ENCODE results near the gene NKAIN2. TPM values are rescaled to one million over a fixed set of nuclear protein-coding genes. Genes with fewer than 3 reads are reported as not detected.
A peak's percentile ranks its signal among the peaks of the same experiment; 100 is the strongest.

Gene NKAIN2
- total RNA-seq, 1 experiment from 2014 or later: 2.2 TPM

DNA sequence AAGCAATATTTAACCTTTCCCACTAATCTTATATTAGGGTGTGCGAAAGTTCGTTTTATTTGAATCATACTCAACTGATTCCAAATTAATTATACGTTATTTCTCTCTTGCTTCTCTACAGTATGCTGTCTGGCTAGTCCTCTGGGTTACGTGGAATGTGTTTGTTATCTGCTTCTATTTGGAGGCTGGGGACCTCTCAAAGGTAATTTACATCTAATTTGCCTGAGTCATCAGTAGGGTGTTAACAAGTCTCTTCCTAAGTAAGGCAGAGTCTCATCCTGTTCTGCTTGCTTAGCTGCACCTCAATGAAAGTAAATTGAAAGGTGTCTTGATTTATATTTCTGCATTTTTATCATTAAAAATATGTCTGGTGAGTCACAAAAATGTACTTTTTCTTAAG lies 551.5 kb downstream of the NKAIN2 start:
- peak; percentile 35 for DNase-seq (ENCODE audit: low spot score)
- ChIA-PET CTCF (no interaction called here), POLR2A (ENCODE audit: low non-redundant PET) (no interaction called here)
- Histone ChIP-seq H3K9me3 (ENCODE audit: low read depth, low read length, poor library complexity, severe bottlenecking) (no peaks in the 10 kb centered on the region), H3K36me3 (ENCODE audit: insufficient read depth, low read length, poor library complexity, severe bottlenecking) (no peaks in the 10 kb centered on the region), H3K4me3 (ENCODE audit: low read depth, low read length, poor library complexity, severe bottlenecking) (no peak overlapping the region), H3K4me1 (ENCODE audit: insufficient read depth, low read length, poor library complexity, severe bottlenecking) (no peaks in the 10 kb centered on the region), H3K27me3 (replicated peaks; ENCODE audit: insufficient read depth, low read depth, low read length, poor library complexity) (no peaks in the 10 kb centered on the region), H3K27ac (ENCODE audit: low read depth, low read length, poor library complexity, severe bottlenecking) (no peak overlapping the region)
- intact Hi-C loops (cut with micrococcal nuclease; ENCODE audit: unreplicated experiment): no loop called here
- TF ChIP-seq, protein P1, sequence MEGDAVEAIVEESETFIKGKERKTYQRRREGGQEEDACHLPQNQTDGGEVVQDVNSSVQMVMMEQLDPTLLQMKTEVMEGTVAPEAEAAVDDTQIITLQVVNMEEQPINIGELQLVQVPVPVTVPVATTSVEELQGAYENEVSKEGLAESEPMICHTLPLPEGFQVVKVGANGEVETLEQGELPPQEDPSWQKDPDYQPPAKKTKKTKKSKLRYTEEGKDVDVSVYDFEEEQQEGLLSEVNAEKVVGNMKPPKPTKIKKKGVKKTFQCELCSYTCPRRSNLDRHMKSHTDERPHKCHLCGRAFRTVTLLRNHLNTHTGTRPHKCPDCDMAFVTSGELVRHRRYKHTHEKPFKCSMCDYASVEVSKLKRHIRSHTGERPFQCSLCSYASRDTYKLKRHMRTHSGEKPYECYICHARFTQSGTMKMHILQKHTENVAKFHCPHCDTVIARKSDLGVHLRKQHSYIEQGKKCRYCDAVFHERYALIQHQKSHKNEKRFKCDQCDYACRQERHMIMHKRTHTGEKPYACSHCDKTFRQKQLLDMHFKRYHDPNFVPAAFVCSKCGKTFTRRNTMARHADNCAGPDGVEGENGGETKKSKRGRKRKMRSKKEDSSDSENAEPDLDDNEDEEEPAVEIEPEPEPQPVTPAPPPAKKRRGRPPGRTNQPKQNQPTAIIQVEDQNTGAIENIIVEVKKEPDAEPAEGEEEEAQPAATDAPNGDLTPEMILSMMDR (conservative IDR thresholded peaks at IDR 0.05; ENCODE audit: low read depth, low read length): no peak
- TF ChIP-seq EZH2 (IDR thresholded peaks at IDR 0.05; ENCODE audit: borderline replicate concordance, low read depth, low read length, poor library complexity, severe bottlenecking): no peak
- BruUV-seq (replicated peaks): no TSS peak

DNA sequence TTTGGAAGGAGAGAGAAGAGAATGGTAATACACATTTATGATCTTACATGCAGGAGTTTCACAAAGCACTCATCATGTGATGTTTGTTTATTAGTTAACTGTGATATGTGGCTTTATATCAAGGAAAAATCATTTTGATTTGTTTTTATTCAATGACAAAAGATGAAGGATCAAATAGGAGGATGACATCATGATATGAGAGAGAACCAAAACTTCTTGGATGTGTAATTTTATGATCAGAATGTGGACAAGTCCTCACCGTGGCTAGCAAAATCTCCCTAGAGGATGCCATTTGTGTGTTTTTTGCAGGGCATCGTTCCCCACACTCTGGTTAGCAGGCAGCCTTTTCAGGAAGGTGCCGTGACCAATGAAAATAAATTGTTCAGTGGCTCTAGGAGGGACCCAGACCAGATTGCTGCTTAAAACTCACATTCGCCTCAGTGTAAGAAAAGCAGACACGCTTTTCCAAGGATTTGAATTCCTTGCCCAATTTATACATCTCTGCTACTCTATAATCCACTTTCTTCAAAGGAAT lies 552.7 kb downstream of the NKAIN2 start:
- no peaks in the 10 kb centered on the region for H3K9me3 ChIP-seq (ENCODE audit: low read depth, low read length, poor library complexity, severe bottlenecking)
- no peak overlapping the region for H3K27ac ChIP-seq (ENCODE audit: low read depth, low read length, poor library complexity, severe bottlenecking)
- TF ChIP-seq, protein P1 (conservative IDR thresholded peaks at IDR 0.05; ENCODE audit: low read depth, low read length): no peak
- no peak for TF ChIP-seq EZH2 (IDR thresholded peaks at IDR 0.05; ENCODE audit: borderline replicate concordance, low read depth, low read length, poor library complexity, severe bottlenecking)
- no peak overlapping the region for H3K4me3 ChIP-seq (ENCODE audit: low read depth, low read length, poor library complexity, severe bottlenecking)
- CTCF ChIA-PET: no interaction called here
- intact Hi-C loops (cut with micrococcal nuclease; ENCODE audit: unreplicated experiment): no loop called here
- no TSS peak for BruUV-seq (replicated peaks)
- POLR2A ChIA-PET (ENCODE audit: low non-redundant PET): no interaction called here
- no peak for DNase-seq (ENCODE audit: low spot score)
- no peaks in the 10 kb centered on the region for H3K27me3 ChIP-seq (replicated peaks; ENCODE audit: insufficient read depth, low read depth, low read length, poor library complexity)
- H3K36me3 ChIP-seq (ENCODE audit: insufficient read depth, low read length, poor library complexity, severe bottlenecking): no peaks in the 10 kb centered on the region
- no peaks in the 10 kb centered on the region for H3K4me1 ChIP-seq (ENCODE audit: insufficient read depth, low read length, poor library complexity, severe bottlenecking)

- Histone ChIP-seq H3K4me1 (ENCODE audit: insufficient read depth, low read length, poor library complexity, severe bottlenecking) (no peaks in the 10 kb centered on the region), H3K27ac (ENCODE audit: low read depth, low read length, poor library complexity, severe bottlenecking) (no peak overlapping the region), H3K9me3 (ENCODE audit: low read depth, low read length, poor library complexity, severe bottlenecking) (no peaks in the 10 kb centered on the region), H3K36me3 (ENCODE audit: insufficient read depth, low read length, poor library complexity, severe bottlenecking) (no peaks in the 10 kb centered on the region), H3K4me3 (ENCODE audit: low read depth, low read length, poor library complexity, severe bottlenecking) (no peak overlapping the region), H3K27me3 (replicated peaks; ENCODE audit: insufficient read depth, low read depth, low read length, poor library complexity) (no peaks in the 10 kb centered on the region)
- TF ChIP-seq EZH2 (IDR thresholded peaks at IDR 0.05; ENCODE audit: borderline replicate concordance, low read depth, low read length, poor library complexity, severe bottlenecking): no peak
- TF ChIP-seq, protein P1 (conservative IDR thresholded peaks at IDR 0.05; ENCODE audit: low read depth, low read length): no peak
- CTCF ChIA-PET: no interaction called here
- intact Hi-C loops (cut with micrococcal nuclease; ENCODE audit: unreplicated experiment): no loop called here
- DNase-seq (ENCODE audit: low spot score): no peak
- no TSS peak for BruUV-seq (replicated peaks)
- POLR2A ChIA-PET (ENCODE audit: low non-redundant PET): no interaction called here
Observed at GRCh38 chr6:124356811-124357210, 553.1 kb downstream of the NKAIN2 start.
